Activated CD4-positive, alpha-beta T cell treated with anti-CD3 and anti-CD28 coated beads, Interleukin-10, Interleukin-2, amounts not matched to agents 100 ng/mL and 50 ng/mL, durations not matched to agents 16 hours and 8 hours (primary cell): ENCODE data around the gene BSG.
A peak's percentile ranks its signal among the peaks of the same experiment; 100 is the strongest.
"Not testable (repeated sequence)": the region's sequence is repeated elsewhere in the genome, so short reads cannot be mapped to it uniquely, and the experiment has no call there.

Experiments
- DNase-seq: peaks from one replicate; pipeline ENCODE4 v3.0.0-alpha.2; 2020

Gene BSG

DNA sequence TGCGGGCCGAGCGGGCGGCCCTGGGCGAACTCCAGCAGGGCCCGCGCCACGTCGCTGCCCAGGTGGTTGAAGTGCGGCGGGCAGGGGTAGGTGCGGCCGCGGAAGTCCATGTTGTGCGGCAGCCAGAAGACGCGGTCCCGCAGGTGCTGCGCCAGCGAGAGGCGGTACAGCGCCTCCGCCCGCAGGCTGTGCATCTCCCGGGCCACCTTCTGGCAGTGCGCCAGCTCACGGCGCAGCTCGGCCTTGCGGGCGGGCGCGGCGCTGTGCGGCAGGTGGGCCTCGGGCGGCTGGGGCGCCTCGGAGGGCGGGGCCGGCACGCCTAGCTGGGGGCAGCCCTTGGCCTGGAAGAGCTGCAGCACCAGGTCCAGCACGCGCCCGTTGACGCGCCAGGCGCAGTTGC, 48.8 kb downstream of the BSG start:
- DNase-seq, result not testable (repeated sequence)

DNA sequence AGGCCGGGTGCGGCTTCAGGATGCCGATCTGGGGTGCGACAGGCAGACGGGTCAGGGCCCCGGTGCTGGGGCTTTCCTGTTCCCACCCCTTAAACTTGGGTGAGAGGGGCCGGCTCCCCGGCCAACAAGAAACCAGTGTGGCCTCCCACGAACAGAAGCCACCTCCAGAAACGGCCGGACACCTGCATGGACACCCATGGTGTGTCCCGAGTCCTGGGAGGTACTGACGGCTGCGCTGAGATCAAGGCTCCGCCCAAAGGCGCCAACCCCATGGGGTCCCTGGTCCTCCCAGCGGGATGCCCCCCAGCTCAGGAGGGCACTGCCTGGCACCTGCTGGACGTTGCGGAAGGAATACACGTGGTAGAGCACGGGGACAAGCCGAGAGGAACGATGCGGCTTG, 49.4 kb downstream of the BSG start:
- no peak for DNase-seq

DNA sequence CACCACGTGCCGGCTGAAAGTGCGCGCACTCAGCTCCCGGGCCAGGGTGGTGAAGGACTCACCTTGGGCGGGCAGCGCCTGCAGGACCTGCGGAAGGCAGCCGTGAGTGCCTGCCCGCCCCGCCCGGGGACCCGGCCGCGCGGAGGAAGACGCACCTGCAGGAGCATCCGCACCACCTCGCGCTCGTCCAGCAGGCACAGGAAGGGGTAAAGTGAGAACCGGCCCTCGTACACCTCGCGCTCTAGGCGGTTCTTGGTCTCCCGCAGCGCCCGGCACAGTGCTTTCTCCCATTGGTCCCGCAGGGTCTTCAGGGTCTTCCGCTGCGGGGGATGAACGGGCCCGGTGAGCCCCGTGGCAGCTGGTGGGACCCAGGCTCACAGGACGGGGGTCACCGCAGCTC, 50.3 kb downstream of the BSG start:
- DNase-seq, result no peak

DNA sequence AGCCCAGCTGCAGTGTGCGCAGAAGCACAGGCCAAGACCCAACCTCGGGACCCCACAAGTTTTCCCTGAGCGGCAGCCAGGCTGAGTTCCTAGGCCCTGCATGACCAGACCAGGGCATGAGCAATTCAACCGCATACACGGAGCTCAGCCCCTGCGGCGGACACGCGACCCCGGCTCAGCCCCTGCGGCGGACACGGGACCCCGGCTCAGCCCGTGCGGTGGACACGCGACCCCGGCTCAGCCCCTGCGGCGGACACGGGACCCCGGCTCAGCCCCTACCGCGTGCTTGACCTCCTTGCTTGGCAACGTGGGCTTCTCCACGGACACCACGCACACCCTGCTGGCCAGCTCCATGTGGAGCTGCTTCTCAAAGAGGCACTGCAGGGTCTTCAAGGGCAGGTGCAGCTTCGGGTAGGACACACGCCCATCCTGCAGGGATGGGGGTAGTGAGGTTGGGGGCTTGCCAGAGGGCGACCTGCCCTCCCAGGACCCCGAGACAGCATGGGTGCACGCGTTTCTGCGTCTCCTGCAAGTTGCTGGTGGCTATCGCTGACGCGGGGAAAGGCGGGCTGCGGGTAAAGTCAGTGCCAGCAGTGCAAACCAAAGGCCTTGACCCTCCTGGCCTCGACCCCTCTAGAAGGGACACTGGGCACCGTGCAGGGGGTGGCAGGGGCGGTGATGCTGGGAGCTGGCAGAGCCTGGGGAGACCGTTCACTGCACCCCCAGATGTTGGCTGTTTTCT, 51.0 kb downstream of the BSG start:
- no peak for DNase-seq

DNA sequence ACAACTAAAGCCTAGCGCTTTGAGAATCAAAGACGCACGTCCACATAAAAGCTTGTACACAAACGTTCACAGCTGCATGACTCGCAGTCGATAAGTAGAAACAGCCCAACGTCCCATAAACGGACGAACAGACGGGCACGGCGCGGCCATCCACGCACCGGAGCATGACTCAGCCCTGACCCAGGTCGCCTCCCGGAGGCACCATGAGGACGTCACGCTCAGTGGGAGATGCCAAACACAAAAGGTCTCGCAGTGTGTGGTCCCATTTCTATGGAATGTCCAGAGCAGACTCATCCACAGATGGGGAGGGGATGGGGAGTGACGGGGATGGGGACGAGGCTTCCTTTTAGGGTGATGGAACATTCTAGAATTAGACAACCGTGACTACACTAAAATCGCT, 51.6 kb downstream of the BSG start:
- DNase-seq, result no peak

DNA sequence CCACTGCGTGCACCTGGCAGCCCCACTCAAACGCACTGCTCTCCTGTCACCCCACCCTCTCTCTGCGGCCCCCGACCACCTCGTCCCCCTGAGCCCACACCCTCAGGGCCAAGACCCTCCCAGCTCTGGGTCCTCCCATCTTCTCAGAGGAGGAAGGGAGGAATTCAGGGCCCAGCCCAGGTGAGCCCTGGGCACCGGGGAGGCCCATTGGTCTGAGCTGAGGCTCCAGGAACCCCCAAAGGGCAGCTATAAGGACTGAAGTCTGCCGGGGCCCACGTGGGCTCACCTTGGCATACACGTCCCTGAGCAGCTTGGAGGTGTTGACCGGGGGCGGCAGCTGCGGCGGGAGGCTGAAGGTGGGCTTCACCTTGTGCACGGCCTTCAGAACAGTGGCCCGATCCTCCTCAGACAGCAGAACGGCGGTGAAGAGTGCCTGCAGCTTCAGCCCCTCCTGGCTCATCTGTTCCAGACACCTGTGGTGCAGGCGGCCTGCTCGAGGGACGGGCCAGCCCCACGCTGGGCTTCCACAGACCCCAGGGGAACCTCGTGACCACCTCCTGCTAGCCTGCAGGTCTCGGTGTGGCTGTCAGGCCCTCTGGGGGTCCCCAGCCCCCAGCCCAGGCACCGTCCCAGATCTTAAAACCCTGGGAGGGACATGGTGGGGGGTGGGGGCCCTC, 52.2 kb downstream of the BSG start:
- DNase-seq, result no peak

DNA sequence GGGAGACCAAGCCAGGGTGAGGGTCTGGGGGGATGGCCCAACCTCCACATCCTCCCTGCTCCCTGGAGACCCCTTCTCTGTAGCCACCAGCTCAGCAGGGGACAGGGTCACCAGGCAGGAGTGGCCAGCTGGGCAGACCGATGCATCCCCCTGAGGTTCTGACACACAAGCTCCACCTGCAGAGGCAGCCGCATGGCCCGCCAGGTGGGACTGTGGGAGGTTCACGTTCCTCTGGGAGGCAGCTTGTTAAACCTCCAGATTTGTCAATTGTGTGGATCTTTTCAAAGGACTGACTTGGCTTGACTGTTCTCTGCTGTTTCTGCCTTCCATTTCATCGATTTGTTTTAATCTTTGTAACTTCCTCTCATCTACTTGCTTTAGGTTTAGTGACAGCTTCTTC, 52.9 kb downstream of the BSG start:
- no peak for DNase-seq

DNA sequence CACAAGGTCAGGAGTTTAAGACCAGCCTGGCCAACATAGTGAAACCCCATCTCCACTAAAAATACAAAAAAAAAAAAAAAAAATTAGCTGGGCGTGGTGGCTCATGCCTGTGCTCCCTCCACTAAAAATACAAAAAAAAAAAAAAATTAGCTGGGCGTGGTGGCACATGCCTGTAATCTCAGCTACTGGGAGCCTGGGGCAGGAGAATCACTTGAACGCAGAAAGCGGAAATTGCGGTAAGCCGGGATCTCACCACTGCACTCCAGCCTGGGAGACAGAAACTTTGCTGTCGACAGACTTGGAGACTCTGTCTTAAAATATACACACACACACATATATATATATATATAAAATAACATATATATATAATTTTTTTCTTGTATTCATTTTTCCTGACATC, 54.2 kb downstream of the BSG start:
- not testable (repeated sequence) for DNase-seq

DNA sequence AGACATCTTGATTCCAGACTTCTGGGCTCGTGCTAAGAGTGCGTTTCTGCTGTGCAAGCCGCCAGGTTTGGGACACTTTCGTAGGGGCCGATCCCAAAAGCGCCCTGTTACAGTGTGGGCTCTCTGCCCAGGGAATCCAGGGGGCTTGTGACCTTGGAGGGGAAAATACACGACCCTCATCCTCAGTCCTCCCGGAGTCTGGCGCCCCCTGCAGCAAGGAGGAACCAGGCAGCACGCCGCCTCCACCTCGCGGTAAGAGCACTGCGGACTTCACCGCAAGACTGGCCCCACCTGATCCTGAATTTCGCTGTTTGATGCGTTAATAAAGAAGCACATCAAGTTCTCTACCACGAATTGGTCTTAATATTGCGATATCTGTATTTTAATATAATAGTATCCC, 55.8 kb downstream of the BSG start:
- DNase-seq, result no peak

DNA sequence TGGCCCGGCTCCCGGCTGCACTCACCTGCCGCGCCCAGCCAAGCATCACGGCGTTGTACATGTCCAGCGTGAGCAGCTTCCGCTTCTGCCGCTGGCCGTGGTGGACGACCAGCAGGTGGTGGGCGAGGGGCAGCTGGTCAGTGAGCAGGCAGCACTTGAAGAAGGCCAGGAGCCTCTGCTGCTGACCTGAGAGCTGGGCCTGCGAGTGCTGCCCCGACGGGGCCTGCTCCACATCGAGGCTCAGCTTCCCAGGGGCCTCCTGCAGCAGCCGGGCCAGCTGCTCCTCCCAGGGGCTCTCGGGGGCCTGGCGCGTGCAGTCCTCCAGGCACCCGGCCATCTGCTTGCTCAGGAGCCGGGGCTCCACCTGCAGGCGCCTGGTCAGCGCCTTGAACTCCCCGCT, 57.1 kb downstream of the BSG start:
- DNase-seq, result not testable (repeated sequence)

DNA sequence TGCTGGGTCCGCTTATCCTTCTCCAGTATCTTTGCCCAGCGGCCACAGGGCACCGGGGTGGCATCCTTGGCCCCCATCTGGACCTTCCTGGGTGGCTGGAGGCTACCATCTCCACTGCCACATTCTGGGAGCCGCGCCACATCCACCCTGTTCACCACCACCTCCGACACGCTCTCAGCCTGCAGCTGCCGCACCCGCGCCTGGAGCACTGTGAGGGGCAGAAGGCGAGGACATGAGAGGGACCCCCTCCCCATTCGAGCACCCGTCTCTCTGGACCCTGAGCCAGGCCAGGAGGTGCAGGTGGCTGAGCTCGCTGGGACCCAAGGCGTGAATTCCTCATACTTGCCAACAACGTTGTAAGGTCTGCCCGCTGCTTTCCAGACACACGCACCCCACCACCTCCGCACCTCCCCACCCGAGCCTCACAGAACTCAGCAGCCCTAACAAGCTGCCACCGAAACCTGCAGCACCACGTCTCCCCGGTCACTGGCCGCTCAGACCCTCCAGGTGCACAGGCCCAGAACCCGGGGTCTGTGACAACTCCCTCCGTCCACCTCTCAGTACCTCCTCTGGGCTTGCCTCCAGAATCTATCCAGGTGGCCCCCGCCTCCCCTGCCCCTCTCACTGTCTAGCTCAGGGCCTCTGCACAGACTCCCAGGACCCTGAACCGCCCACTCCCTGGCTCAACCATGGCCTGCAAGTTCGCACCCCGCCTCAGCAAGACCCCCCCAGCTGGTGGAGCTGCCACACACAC, 57.7 kb downstream of the BSG start:
- DNase-seq, result no peak

DNA sequence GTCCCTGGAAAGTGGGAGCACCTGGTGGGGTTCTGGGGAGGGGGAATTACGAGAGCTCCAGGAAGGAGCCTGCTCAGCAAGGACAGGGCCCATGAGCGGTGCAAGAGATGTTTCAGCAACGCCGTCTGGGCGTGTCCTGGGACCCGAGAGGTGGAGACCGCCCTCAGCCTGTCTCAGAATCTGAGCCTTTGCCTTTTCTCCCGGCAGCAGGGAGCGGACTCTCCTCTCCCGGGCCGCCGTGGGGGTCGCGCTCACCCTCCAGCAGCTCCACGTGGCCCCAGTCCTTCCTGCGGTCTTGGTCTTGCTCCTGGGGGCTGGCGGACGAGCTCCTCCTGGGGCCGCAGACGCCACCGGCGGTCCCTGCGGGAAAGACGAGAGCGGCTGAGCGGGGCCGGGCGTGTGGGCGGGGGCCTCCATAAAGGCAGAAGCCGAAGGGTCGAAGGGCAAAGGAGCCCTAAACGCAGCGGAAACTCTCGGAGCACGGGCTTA, 60.2 kb downstream of the BSG start:
- peak; percentile 65 for DNase-seq
